Nephron (organoid): ENCODE measurements around the gene HMCN1.
A peak's percentile ranks its signal among the peaks of the same experiment; 100 is the strongest.
"Not testable (repeated sequence)": the region's sequence is repeated elsewhere in the genome, so short reads cannot be mapped to it uniquely, and the experiment has no call there.

Experiments used
- H3K27ac Mint-ChIP-seq, 3 experiments: 2 replicates each; pipeline ENCODE4 v1.8.0; 2020; ENCODE audit warnings: mixed read lengths in 3 of 3, mild to moderate bottlenecking in 2 of 3, moderate library complexity in 1 of 3
- H3K27me3 Mint-ChIP-seq: 2 replicates; pipeline ENCODE4 v1.8.0; 2021; ENCODE audit warnings: low read depth, mild to moderate bottlenecking, moderate library complexity, mixed read lengths
- H3K36me3 Mint-ChIP-seq: 2 replicates; pipeline ENCODE4 v1.8.0; 2020; ENCODE audit warnings: low read depth, mixed read lengths
- H3K4me1 Mint-ChIP-seq: 2 replicates; pipeline ENCODE4 v1.8.0; 2020; ENCODE audit warnings: mixed read lengths
- H3K4me3 Mint-ChIP-seq, 3 experiments: 2 replicates each; pipeline ENCODE4 v1.8.0; 2020; ENCODE audit warnings: mild to moderate bottlenecking in 3 of 3, mixed read lengths in 3 of 3, moderate library complexity in 2 of 3
- H3K9me3 Mint-ChIP-seq: 2 replicates; pipeline ENCODE4 v1.8.0; 2020; ENCODE audit warnings: mixed read lengths
- CTCF ChIP-seq, 3 experiments: fragments of 200-600 bp; sonication (generic); IDR thresholded peaks; one replicate each; pipeline ENCODE4 v1.5.0; 2021; ENCODE audit warnings: antibody characterized with exemption in 3 of 3; ENCODE audit not compliant: unreplicated experiment in 3 of 3

HMCN1 gene

GRCh38 chr1:185787238-185787637, 53.0 kb downstream of the HMCN1 start:
- H3K4me1 Mint-ChIP-seq: peaks cover 8% of the 10 kb centered on the region
- H3K27me3 Mint-ChIP-seq: no peaks in the 10 kb centered on the region
- no peak overlapping the region for H3K27ac Mint-ChIP-seq
- TF ChIP-seq CTCF (IDR thresholded peaks at IDR 0.05; ENCODE audit: unreplicated experiment in 3 of 3): no peak
- peaks cover 16% of the 10 kb centered on the region for H3K36me3 Mint-ChIP-seq
- no peak overlapping the region for H3K4me3 Mint-ChIP-seq
- peaks cover 20% of the 10 kb centered on the region for H3K9me3 Mint-ChIP-seq

GRCh38 chr1:185788386-185788785, 54.2 kb downstream of the HMCN1 start:
- no peak overlapping the region for H3K4me3 Mint-ChIP-seq
- H3K4me1 Mint-ChIP-seq: peaks cover 8% of the 10 kb centered on the region
- no peak overlapping the region for H3K27ac Mint-ChIP-seq
- peaks cover 5% of the 10 kb centered on the region for H3K36me3 Mint-ChIP-seq
- no peaks in the 10 kb centered on the region for H3K27me3 Mint-ChIP-seq
- TF ChIP-seq CTCF (IDR thresholded peaks at IDR 0.05; ENCODE audit: unreplicated experiment in 3 of 3): no peak
- H3K9me3 Mint-ChIP-seq: peaks cover 11% of the 10 kb centered on the region

GRCh38 chr1:185789501-185790193, 55.5 kb downstream of the HMCN1 start:
- Mint-ChIP-seq H3K27me3 (no peaks in the 10 kb centered on the region), H3K4me1 (peaks cover 8% of the 10 kb centered on the region), H3K27ac (peak overlapping the region in 1 of 3 experiments; percentile 20), H3K4me3 (no peak overlapping the region), H3K36me3 (peaks cover 1% of the 10 kb centered on the region), H3K9me3 (peaks cover 8% of the 10 kb centered on the region)
- TF ChIP-seq CTCF (IDR thresholded peaks at IDR 0.05; ENCODE audit: unreplicated experiment in 3 of 3): no peak

GRCh38 chr1:185790194-185790735, 56.1 kb downstream of the HMCN1 start:
- Mint-ChIP-seq H3K4me1 (peaks cover 8% of the 10 kb centered on the region), H3K9me3 (peaks cover 3% of the 10 kb centered on the region), H3K27me3 (no peaks in the 10 kb centered on the region), H3K27ac (peak overlapping the region in 1 of 3 experiments; percentile 20), H3K36me3 (peaks cover 5% of the 10 kb centered on the region), H3K4me3 (no peak overlapping the region)
- no peak for TF ChIP-seq CTCF (IDR thresholded peaks at IDR 0.05; ENCODE audit: unreplicated experiment in 3 of 3)

- H3K9me3 Mint-ChIP-seq: peaks cover 7% of the 10 kb centered on the region
- H3K27me3 Mint-ChIP-seq: no peaks in the 10 kb centered on the region
- H3K36me3 Mint-ChIP-seq: peaks cover 11% of the 10 kb centered on the region
- peaks cover 8% of the 10 kb centered on the region for H3K4me1 Mint-ChIP-seq
- no peak overlapping the region for H3K4me3 Mint-ChIP-seq
- no peak for TF ChIP-seq CTCF (IDR thresholded peaks at IDR 0.05; ENCODE audit: unreplicated experiment in 3 of 3)
- no peak overlapping the region for H3K27ac Mint-ChIP-seq
Observed at GRCh38 chr1:185792040-185792439, 57.8 kb downstream of the HMCN1 start.

GRCh38 chr1:185794495-185794894, 60.3 kb downstream of the HMCN1 start:
- Mint-ChIP-seq H3K9me3 (peaks cover 17% of the 10 kb centered on the region), H3K36me3 (peaks cover 19% of the 10 kb centered on the region)
- H3K27ac Mint-ChIP-seq, H3K4me1 Mint-ChIP-seq, H3K27me3 Mint-ChIP-seq, H3K4me3 Mint-ChIP-seq: not testable (repeated sequence)
